Measurements from ENCODE around the gene DNAJC22. TPM values are rescaled to one million over a fixed set of nuclear protein-coding genes. Genes with fewer than 3 reads are reported as not detected.
A peak's percentile ranks its signal among the peaks of the same experiment; 100 is the strongest.

DNAJC22 gene
- total and polyA plus RNA-seq, 2 of the 13 experiments (the other 11 are each of a cell fraction or from before 2014, with no cell fraction given): 25.2 to 31.7 TPM

- TF ChIP-seq CTCF (CRISPR knock-in tag; IDR thresholded peaks at IDR 0.05): peak; percentile 97
- peak; percentile 97 for TF ChIP-seq ZFP37 (CRISPR knock-in tag; IDR thresholded peaks at IDR 0.05; ENCODE audit: borderline replicate concordance)
- TF ChIP-seq ZNF142 (CRISPR knock-in tag; IDR thresholded peaks at IDR 0.05): peak; percentile 86
- no peak; the same call in 1 of the 2 replicates for TF ChIP-seq ZNF782 (CRISPR knock-in tag; IDR thresholded peaks at IDR 0.05; ENCODE audit: borderline replicate concordance)
- TF ChIP-seq ERF (CRISPR knock-in tag; IDR thresholded peaks at IDR 0.05): peak; percentile 91
- no peak for TF ChIP-seq TCF12 (IDR thresholded peaks at IDR 0.05)
- TF ChIP-seq TCF12 (CRISPR knock-in tag; IDR thresholded peaks at IDR 0.05): no peak
- peak; percentile 92 for TF ChIP-seq ELF1 (CRISPR knock-in tag; IDR thresholded peaks at IDR 0.05)
- TF ChIP-seq ZNF280D (CRISPR knock-in tag; IDR thresholded peaks at IDR 0.05): no peak
- no peak for TF ChIP-seq ZNF225 (CRISPR knock-in tag; IDR thresholded peaks at IDR 0.05)
- TF ChIP-seq HOXA7 (CRISPR knock-in tag; IDR thresholded peaks at IDR 0.05): no peak
- TF ChIP-seq FOXP1 (IDR thresholded peaks at IDR 0.05): no peak
- TF ChIP-seq FOXP1 (CRISPR knock-in tag; IDR thresholded peaks at IDR 0.05): 0 out of 2 replicates have a peak, but pooled peaks have one; percentile 13
- no peak for TF ChIP-seq MAFF (IDR thresholded peaks at IDR 0.05; ENCODE audit: low read depth, low read length)
- no peak for TF ChIP-seq WIZ (CRISPR knock-in tag; IDR thresholded peaks at IDR 0.05)
- peak; percentile 90 for TF ChIP-seq CSRNP1 (CRISPR knock-in tag; IDR thresholded peaks at IDR 0.05)
- peak; percentile 83 for TF ChIP-seq PHF8 (CRISPR knock-in tag; IDR thresholded peaks at IDR 0.05)
Observed at GRCh38 chr12:49347311-49348193, 864 bp downstream of the DNAJC22 start (continued).
